SK-N-SH (cell line): ENCODE measurements around the gene CACFD1. TPM values are rescaled to one million over a fixed set of nuclear protein-coding genes. Genes with fewer than 3 reads are reported as not detected.

Experiments used
- CTCF ChIA-PET: fragments of 300-600, 350-600 bp; formaldehyde crosslinking; extraction: SDS; loops from one replicate; lab custom pipeline; 2021; lab: Yijun Ruan, JAX
- POLR2A ChIA-PET: fragments of 350-600 bp; sonication (Branson Sonifier 250); formaldehyde crosslinking; extraction: SDS; loops from one replicate; lab custom pipeline; 2020; ENCODE audit warnings: antibody characterized with exemption, inconsistent platforms; lab: Yijun Ruan, JAX
- DNase-seq: peaks from one replicate; pipeline ENCODE4 v3.0.0; 2012
- H2AFZ ChIP-seq: fragments of 200-600 bp; sonication (generic); 2 replicates; pipeline ENCODE4 v1.8.1; 2016; ENCODE audit warnings: antibody characterized with exemption, mild to moderate bottlenecking, low read depth
- H3F3A ChIP-seq: fragments of 200-600 bp; sonication (generic); replicated peaks from 2 replicates; pipeline ENCODE3; 2016; ENCODE audit warnings: antibody characterized with exemption, mild to moderate bottlenecking; ENCODE audit not compliant: insufficient read depth
- H3K27ac ChIP-seq, 2 experiments: fragments of 200-500 bp in 1 of 2; fragments of 200-600 bp in 1 of 2; sonication (Bioruptor generic) in 1 of 2; sonication (generic), shearing (Covaris generic) in 1 of 2; 2 replicates each; pipeline versions ENCODE4 v1.5.1 to v1.6.1; 2014 to 2016; ENCODE audit warnings: low read depth in 2 of 2, inconsistent platforms in 1 of 2, low read length in 1 of 2, mild to moderate bottlenecking in 1 of 2, mixed read lengths in 1 of 2
- H3K27me3 ChIP-seq: fragments of 200-600 bp; sonication (generic), shearing (Covaris generic); 2 replicates; pipeline ENCODE4 v1.6.1; 2016; ENCODE audit warnings: mixed run types; ENCODE audit not compliant: insufficient read depth
- H3K36me3 ChIP-seq, 2 experiments: fragments of 200-500 bp in 1 of 2; fragments of 200-600 bp in 1 of 2; sonication (Bioruptor generic) in 1 of 2; sonication (generic) in 1 of 2; replicated peaks in 1 of 2; 2 replicates each; pipeline versions ENCODE3 to v1.5.1; 2014 to 2016; ENCODE audit warnings: low read length in 1 of 2, mild to moderate bottlenecking in 1 of 2; ENCODE audit not compliant: insufficient read depth in 2 of 2, control insufficient read depth in 1 of 2
- H3K4me1 ChIP-seq, 2 experiments: fragments of 200-500 bp in 1 of 2; fragments of 200-600 bp in 1 of 2; sonication (Bioruptor generic) in 1 of 2; sonication (generic), shearing (Covaris generic) in 1 of 2; 2 replicates each; pipeline versions ENCODE4 v1.5.1 to v1.6.1; 2014 to 2016; ENCODE audit warnings: low read depth in 1 of 2, low read length in 1 of 2, mixed run types in 1 of 2; ENCODE audit not compliant: insufficient read depth in 2 of 2, control insufficient read depth in 1 of 2
- H3K4me2 ChIP-seq: fragments of 200-600 bp; sonication (generic), shearing (Covaris generic); 2 replicates; pipeline ENCODE4 v1.6.1; 2017; ENCODE audit warnings: mixed run types
- H3K4me3 ChIP-seq, 2 experiments: fragments of 200-500 bp in 1 of 2; fragments of 200-600 bp in 1 of 2; sonication (Bioruptor generic) in 1 of 2; sonication (generic), shearing (Covaris generic) in 1 of 2; 2 replicates each; pipeline versions ENCODE4 v1.5.1 to v1.8.1; 2014 to 2016; ENCODE audit warnings: low read depth in 2 of 2, inconsistent platforms in 1 of 2, low read length in 1 of 2, mild to moderate bottlenecking in 1 of 2, mixed read lengths in 1 of 2, moderate library complexity in 1 of 2
- H3K79me2 ChIP-seq: fragments of 200-600 bp; sonication (generic); 2 replicates; pipeline ENCODE4 v1.8.1; 2017; ENCODE audit warnings: mild to moderate bottlenecking; ENCODE audit not compliant: insufficient read depth
- H3K9ac ChIP-seq: fragments of 200-600 bp; sonication (generic); 2 replicates; pipeline ENCODE4 v1.6.1; 2017; ENCODE audit warnings: mixed run types
- H3K9me2 ChIP-seq: fragments of 200-600 bp; sonication (generic); 2 replicates; pipeline ENCODE4 v1.6.1; 2017; ENCODE audit warnings: mixed run types
- H3K9me3 ChIP-seq: fragments of 200-600 bp; sonication (generic); 2 replicates; pipeline ENCODE4 v1.6.1; 2017; ENCODE audit warnings: mixed run types, mild to moderate bottlenecking, moderate library complexity
- H4K20me1 ChIP-seq: fragments of 200-600 bp; sonication (generic); 2 replicates; pipeline ENCODE4 v1.6.1; 2017; ENCODE audit warnings: mild to moderate bottlenecking, mixed run types; ENCODE audit not compliant: insufficient read depth
- CHD2 ChIP-seq: fragments of 150-350 bp; IDR thresholded peaks from 2 replicates; pipeline ENCODE4 v1.6.1; 2018; ENCODE audit warnings: low read length; ENCODE audit not compliant: partially characterized antibody
- ELF1 ChIP-seq: IDR thresholded peaks from 2 replicates; pipeline ENCODE4 v1.4.0; 2012
- EP300 ChIP-seq, 2 experiments: IDR thresholded peaks; 2 replicates each; pipeline versions ENCODE4 v1.4.0 to v1.6.1; 2012; ENCODE audit warnings: borderline replicate concordance in 1 of 2, low read depth in 1 of 2, low read length in 1 of 2
- EZH2phosphoT487 ChIP-seq: fragments of 200-600 bp; sonication (generic); IDR thresholded peaks from 2 replicates; pipeline ENCODE4 v1.6.1; 2017; ENCODE audit warnings: low read depth, mixed run types, mild to moderate bottlenecking, antibody characterized with exemption, moderate library complexity, borderline replicate concordance
- FOXJ3 ChIP-seq: sonication (generic); formaldehyde crosslinking; IDR thresholded peaks from 2 replicates; pipeline ENCODE4 v1.5.1; 2020; ENCODE audit warnings: mild to moderate bottlenecking, missing genetic modification reagents
- FOXM1 ChIP-seq: IDR thresholded peaks from 2 replicates; pipeline ENCODE4 v1.4.0; 2012; ENCODE audit warnings: low read depth, mild to moderate bottlenecking
- GABPA ChIP-seq: IDR thresholded peaks from 2 replicates; pipeline ENCODE4 v1.4.0; 2012; ENCODE audit warnings: low read depth, mild to moderate bottlenecking
- JUND ChIP-seq: IDR thresholded peaks from 2 replicates; pipeline ENCODE4 v1.4.0; 2012
- MEF2A ChIP-seq: IDR thresholded peaks from 2 replicates; pipeline ENCODE4 v1.4.0; 2012; ENCODE audit warnings: low read depth, borderline replicate concordance
- RCOR1 ChIP-seq: fragments of 150-350 bp; IDR thresholded peaks from 2 replicates; pipeline ENCODE4 v1.6.1; 2017; ENCODE audit warnings: antibody characterized with exemption, low read length
- RXRA ChIP-seq: IDR thresholded peaks from 2 replicates; pipeline ENCODE4 v1.4.0; 2012; ENCODE audit warnings: low read depth, mild to moderate bottlenecking, borderline replicate concordance
- SIN3A ChIP-seq: IDR thresholded peaks from 2 replicates; pipeline ENCODE4 v1.6.1; 2012; ENCODE audit warnings: low read depth, mild to moderate bottlenecking, low read length, moderate library complexity, borderline replicate concordance
- TAF1 ChIP-seq: IDR thresholded peaks from 2 replicates; pipeline ENCODE4 v1.6.1; 2012; ENCODE audit warnings: low read depth, mild to moderate bottlenecking, low read length, moderate library complexity, borderline replicate concordance
- TCF12 ChIP-seq: IDR thresholded peaks from 2 replicates; pipeline ENCODE4 v1.4.0; 2012
- TEAD4 ChIP-seq: IDR thresholded peaks from 2 replicates; pipeline ENCODE4 v1.4.0; 2012; ENCODE audit warnings: mild to moderate bottlenecking, borderline replicate concordance; ENCODE audit not compliant: insufficient read depth
- USF1 ChIP-seq: IDR thresholded peaks from 2 replicates; pipeline ENCODE4 v1.4.0; 2012; ENCODE audit warnings: low read depth, borderline replicate concordance
- USF2 ChIP-seq: fragments of 150-350 bp; IDR thresholded peaks from 2 replicates; pipeline ENCODE4 v1.6.1; 2017; ENCODE audit warnings: antibody characterized with exemption, low read length, low read depth, borderline replicate concordance
- YY1 ChIP-seq: IDR thresholded peaks from 2 replicates; pipeline ENCODE4 v1.4.0; 2012; ENCODE audit warnings: low read depth, mild to moderate bottlenecking
- WGBS: methylation state at CpG from one replicate; pipeline ENCODE4 v1.1.6; 2017; ENCODE audit warnings: low lambda C conversion rate; 5-methylcytosine and 5-hydroxymethylcytosine counted together
- polyA plus RNA-seq, 3 experiments: library from polyadenylated mRNA; depleted of rRNA; stranded (reverse); fragments of >200 nt; gene quantifications; 2 replicates each; pipeline ENCODE4 v1.2.3, GENCODE V29; 2012

Gene CACFD1
- polyA plus RNA-seq, 1 of the 3 experiments (the other 2 are of a cell fraction): 16.8 TPM

GRCh38 chr9:133453651-133454050 lies 6.1 kb upstream of the CACFD1 start (continued):
- TF ChIP-seq MEF2A (no peak), USF1 (no peak), RXRA (no peak), SIN3A (no peak)

GRCh38 chr9:133454325-133454724 lies 5.5 kb upstream of the CACFD1 start:
- Histone ChIP-seq H3K4me1 (peaks cover 0 to 11% of the 10 kb centered on the region in 2 experiments; a peak in 1 of 4 replicates), H3K36me3 (no peaks in the 10 kb centered on the region), H3K9ac (no peak overlapping the region), H3K9me3 (no peaks in the 10 kb centered on the region), H2AFZ (no peak overlapping the region)
- no peak for DNase-seq
- TF ChIP-seq FOXJ3 (CRISPR knock-in tag) (no peak), MEF2A (no peak), FOXM1 (no peak), RCOR1 (no peak), GABPA (no peak), JUND (no peak), RXRA (no peak), EZH2phosphoT487 (no peak), SIN3A (no peak), TAF1 (no peak), ELF1 (no peak), YY1 (no peak), EP300 (IDR thresholded peaks at IDR 0.05; ENCODE audit: borderline replicate concordance in 1 of 2, low read depth in 1 of 2, low read length in 1 of 2) (no peak), TCF12 (no peak), USF2 (no peak), TEAD4 (no peak), CHD2 (no peak)
- TF ChIP-seq, all 33 proteins: peak for 0
- Histone ChIP-seq H3K4me2 (no peak overlapping the region), H3F3A (peaks cover 2% of the 10 kb centered on the region), H4K20me1 (no peaks in the 10 kb centered on the region), H3K27me3 (no peaks in the 10 kb centered on the region), H3K4me3 (no peak overlapping the region), H3K79me2 (no peaks in the 10 kb centered on the region), H3K9me2 (no peaks in the 10 kb centered on the region), H3K27ac (no peak overlapping the region)
- WGBS: 83% methylated on average over 14 of the region's 19 CpGs
- POLR2A ChIA-PET: no interaction called here
- CTCF ChIA-PET: interaction anchor here (1.2 kb wide), 1 partner anchor 11 kb away, joined by 4 read pairs; no protein-coding TSS in a partner anchor
